ENCODE data around the gene KCNS1. TPM values are rescaled to one million over a fixed set of nuclear protein-coding genes. Genes with fewer than 3 reads are reported as not detected.

KCNS1 gene
- total and polyA plus RNA-seq, 2 experiments from 2014 or later, result 0.37 to 3.2 TPM

DNA sequence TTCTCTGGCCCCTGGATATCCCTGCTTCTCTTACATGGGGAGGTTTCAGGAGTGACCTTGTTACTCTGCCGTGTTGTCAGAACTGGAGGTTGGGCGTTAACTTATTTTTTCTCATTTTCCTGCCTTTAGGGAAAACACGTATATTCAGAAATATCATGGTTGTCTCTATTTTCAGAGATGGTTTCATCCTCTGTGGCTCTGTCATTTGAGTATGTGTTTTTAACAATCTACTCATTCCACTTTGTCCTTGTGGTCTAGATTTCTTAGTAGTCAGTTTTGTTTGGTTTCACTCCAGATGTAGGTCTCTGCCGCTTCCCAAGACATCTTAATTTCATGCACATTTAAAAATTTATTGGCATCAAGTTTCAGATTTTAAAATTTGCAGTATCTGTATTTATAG is 45.9 kb downstream of the KCNS1 start:
- Mint-ChIP-seq H3K36me3 (ENCODE audit: low read depth) (no peaks in the 10 kb centered on the region; the same call in 2 of the 3 replicates), H3K27ac (no peak overlapping the region), H3K4me3 (no peak overlapping the region), H3K9me3 (no peaks in the 10 kb centered on the region), H3K27me3 (ENCODE audit: insufficient read depth, low read depth, poor library complexity) (no peaks in the 10 kb centered on the region), H3K4me1 (peaks cover 7% of the 10 kb centered on the region; the same call in 2 of the 3 replicates)
- Histone ChIP-seq H3K36me3 (ENCODE audit: insufficient read depth) (no peaks in the 10 kb centered on the region), H3K4me1 (ENCODE audit: insufficient read depth) (peaks cover 4% of the 10 kb centered on the region; the same call in 1 of the 2 replicates), H3K27me3 (ENCODE audit: insufficient read depth) (no peaks in the 10 kb centered on the region), H3K4me2 (no peak overlapping the region), H3K79me2 (replicated peaks; ENCODE audit: insufficient read depth) (no peaks in the 10 kb centered on the region; the same call in 1 of the 2 replicates), H3K27ac (ENCODE audit: low read depth) (no peak overlapping the region), H3K9me2 (ENCODE audit: insufficient read depth) (no peaks in the 10 kb centered on the region), H3F3A (replicated peaks; ENCODE audit: low read depth) (no peaks in the 10 kb centered on the region), H2AFZ (no peak overlapping the region), H3K4me3 (no peak overlapping the region), H4K20me1 (replicated peaks; ENCODE audit: insufficient read depth) (no peaks in the 10 kb centered on the region; the same call in 1 of the 2 replicates)
- ATAC-seq (no peak), DNase-seq (ENCODE audit: low spot score) (no peak)
- TF ChIP-seq EZH2phosphoT487 (IDR thresholded peaks at IDR 0.05; ENCODE audit: unreplicated experiment), result no peak
- no peak for TF ChIP-seq NANOG (IDR thresholded peaks at IDR 0.05; ENCODE audit: borderline replicate concordance)
- no peak for TF ChIP-seq ZNF114 (CRISPR knock-in tag; IDR thresholded peaks at IDR 0.05)
- no peak for TF ChIP-seq POLR2AphosphoS5 (IDR thresholded peaks at IDR 0.05; ENCODE audit: low read depth)
- TF ChIP-seq, protein P1, sequence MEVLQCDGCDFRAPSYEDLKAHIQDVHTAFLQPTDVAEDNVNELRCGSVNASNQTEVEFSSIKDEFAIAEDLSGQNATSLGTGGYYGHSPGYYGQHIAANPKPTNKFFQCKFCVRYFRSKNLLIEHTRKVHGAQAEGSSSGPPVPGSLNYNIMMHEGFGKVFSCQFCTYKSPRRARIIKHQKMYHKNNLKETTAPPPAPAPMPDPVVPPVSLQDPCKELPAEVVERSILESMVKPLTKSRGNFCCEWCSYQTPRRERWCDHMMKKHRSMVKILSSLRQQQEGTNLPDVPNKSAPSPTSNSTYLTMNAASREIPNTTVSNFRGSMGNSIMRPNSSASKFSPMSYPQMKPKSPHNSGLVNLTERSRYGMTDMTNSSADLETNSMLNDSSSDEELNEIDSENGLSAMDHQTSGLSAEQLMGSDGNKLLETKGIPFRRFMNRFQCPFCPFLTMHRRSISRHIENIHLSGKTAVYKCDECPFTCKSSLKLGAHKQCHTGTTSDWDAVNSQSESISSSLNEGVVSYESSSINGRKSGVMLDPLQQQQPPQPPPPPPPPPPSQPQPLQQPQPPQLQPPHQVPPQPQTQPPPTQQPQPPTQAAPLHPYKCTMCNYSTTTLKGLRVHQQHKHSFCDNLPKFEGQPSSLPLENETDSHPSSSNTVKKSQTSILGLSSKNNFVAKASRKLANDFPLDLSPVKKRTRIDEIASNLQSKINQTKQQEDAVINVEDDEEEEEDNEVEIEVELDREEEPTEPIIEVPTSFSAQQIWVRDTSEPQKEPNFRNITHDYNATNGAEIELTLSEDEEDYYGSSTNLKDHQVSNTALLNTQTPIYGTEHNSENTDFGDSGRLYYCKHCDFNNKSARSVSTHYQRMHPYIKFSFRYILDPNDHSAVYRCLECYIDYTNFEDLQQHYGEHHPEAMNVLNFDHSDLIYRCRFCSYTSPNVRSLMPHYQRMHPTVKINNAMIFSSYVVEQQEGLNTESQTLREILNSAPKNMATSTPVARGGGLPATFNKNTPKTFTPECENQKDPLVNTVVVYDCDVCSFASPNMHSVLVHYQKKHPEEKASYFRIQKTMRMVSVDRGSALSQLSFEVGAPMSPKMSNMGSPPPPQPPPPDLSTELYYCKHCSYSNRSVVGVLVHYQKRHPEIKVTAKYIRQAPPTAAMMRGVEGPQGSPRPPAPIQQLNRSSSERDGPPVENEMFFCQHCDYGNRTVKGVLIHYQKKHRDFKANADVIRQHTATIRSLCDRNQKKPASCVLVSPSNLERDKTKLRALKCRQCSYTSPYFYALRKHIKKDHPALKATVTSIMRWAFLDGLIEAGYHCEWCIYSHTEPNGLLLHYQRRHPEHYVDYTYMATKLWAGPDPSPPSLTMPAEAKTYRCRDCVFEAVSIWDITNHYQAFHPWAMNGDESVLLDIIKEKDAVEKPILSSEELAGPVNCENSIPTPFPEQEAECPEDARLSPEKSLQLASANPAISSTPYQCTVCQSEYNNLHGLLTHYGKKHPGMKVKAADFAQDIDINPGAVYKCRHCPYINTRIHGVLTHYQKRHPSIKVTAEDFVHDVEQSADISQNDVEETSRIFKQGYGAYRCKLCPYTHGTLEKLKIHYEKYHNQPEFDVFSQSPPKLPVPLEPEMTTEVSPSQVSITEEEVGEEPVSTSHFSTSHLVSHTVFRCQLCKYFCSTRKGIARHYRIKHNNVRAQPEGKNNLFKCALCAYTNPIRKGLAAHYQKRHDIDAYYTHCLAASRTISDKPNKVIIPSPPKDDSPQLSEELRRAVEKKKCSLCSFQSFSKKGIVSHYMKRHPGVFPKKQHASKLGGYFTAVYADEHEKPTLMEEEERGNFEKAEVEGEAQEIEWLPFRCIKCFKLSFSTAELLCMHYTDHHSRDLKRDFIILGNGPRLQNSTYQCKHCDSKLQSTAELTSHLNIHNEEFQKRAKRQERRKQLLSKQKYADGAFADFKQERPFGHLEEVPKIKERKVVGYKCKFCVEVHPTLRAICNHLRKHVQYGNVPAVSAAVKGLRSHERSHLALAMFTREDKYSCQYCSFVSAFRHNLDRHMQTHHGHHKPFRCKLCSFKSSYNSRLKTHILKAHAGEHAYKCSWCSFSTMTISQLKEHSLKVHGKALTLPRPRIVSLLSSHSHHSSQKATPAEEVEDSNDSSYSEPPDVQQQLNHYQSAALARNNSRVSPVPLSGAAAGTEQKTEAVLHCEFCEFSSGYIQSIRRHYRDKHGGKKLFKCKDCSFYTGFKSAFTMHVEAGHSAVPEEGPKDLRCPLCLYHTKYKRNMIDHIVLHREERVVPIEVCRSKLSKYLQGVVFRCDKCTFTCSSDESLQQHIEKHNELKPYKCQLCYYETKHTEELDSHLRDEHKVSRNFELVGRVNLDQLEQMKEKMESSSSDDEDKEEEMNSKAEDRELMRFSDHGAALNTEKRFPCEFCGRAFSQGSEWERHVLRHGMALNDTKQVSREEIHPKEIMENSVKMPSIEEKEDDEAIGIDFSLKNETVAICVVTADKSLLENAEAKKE (CRISPR knock-in tag; IDR thresholded peaks at IDR 0.05), result no peak
- no peak for TF ChIP-seq ZNF331 (CRISPR knock-in tag; IDR thresholded peaks at IDR 0.05; ENCODE audit: low read depth)
- TF ChIP-seq, protein P2, sequence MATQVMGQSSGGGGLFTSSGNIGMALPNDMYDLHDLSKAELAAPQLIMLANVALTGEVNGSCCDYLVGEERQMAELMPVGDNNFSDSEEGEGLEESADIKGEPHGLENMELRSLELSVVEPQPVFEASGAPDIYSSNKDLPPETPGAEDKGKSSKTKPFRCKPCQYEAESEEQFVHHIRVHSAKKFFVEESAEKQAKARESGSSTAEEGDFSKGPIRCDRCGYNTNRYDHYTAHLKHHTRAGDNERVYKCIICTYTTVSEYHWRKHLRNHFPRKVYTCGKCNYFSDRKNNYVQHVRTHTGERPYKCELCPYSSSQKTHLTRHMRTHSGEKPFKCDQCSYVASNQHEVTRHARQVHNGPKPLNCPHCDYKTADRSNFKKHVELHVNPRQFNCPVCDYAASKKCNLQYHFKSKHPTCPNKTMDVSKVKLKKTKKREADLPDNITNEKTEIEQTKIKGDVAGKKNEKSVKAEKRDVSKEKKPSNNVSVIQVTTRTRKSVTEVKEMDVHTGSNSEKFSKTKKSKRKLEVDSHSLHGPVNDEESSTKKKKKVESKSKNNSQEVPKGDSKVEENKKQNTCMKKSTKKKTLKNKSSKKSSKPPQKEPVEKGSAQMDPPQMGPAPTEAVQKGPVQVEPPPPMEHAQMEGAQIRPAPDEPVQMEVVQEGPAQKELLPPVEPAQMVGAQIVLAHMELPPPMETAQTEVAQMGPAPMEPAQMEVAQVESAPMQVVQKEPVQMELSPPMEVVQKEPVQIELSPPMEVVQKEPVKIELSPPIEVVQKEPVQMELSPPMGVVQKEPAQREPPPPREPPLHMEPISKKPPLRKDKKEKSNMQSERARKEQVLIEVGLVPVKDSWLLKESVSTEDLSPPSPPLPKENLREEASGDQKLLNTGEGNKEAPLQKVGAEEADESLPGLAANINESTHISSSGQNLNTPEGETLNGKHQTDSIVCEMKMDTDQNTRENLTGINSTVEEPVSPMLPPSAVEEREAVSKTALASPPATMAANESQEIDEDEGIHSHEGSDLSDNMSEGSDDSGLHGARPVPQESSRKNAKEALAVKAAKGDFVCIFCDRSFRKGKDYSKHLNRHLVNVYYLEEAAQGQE (IDR thresholded peaks at IDR 0.05; ENCODE audit: unreplicated experiment), result no peak
- TF ChIP-seq EZH2 (IDR thresholded peaks at IDR 0.05; ENCODE audit: low read depth, unreplicated experiment), result no peak
- TF ChIP-seq, protein P3, sequence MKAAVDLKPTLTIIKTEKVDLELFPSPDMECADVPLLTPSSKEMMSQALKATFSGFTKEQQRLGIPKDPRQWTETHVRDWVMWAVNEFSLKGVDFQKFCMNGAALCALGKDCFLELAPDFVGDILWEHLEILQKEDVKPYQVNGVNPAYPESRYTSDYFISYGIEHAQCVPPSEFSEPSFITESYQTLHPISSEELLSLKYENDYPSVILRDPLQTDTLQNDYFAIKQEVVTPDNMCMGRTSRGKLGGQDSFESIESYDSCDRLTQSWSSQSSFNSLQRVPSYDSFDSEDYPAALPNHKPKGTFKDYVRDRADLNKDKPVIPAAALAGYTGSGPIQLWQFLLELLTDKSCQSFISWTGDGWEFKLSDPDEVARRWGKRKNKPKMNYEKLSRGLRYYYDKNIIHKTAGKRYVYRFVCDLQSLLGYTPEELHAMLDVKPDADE (IDR thresholded peaks at IDR 0.05), result no peak
- TF ChIP-seq, protein P4, sequence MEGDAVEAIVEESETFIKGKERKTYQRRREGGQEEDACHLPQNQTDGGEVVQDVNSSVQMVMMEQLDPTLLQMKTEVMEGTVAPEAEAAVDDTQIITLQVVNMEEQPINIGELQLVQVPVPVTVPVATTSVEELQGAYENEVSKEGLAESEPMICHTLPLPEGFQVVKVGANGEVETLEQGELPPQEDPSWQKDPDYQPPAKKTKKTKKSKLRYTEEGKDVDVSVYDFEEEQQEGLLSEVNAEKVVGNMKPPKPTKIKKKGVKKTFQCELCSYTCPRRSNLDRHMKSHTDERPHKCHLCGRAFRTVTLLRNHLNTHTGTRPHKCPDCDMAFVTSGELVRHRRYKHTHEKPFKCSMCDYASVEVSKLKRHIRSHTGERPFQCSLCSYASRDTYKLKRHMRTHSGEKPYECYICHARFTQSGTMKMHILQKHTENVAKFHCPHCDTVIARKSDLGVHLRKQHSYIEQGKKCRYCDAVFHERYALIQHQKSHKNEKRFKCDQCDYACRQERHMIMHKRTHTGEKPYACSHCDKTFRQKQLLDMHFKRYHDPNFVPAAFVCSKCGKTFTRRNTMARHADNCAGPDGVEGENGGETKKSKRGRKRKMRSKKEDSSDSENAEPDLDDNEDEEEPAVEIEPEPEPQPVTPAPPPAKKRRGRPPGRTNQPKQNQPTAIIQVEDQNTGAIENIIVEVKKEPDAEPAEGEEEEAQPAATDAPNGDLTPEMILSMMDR (conservative IDR thresholded peaks at IDR 0.05; ENCODE audit: low read depth in 2 of 2), result no peak

Measured in GM23338 (cell line).